ENCODE measurements around the gene PRR15.

GRCh38 chr7:29562307-29562706 is 1.3 kb upstream of the PRR15 start:
- TF ChIP-seq CTCF (IDR thresholded peaks at IDR 0.05) (no peak), POLR2A (IDR thresholded peaks at IDR 0.05) (no peak)

Measured in stomach (tissue), 4 donors.